SK-N-SH treated with all-trans-retinoic acid at 6 μM for 48 hours (cell line): ENCODE results near the gene CACNA1C.

ENCODE experiments used
- ATAC-seq: fragments of 200-7000 bp; cut with Tn5 transposase; 3 replicates; pipeline ENCODE4 v1.9.1; 2020; ENCODE audit warnings: mild to moderate bottlenecking, moderate library complexity
- ARNTL ChIP-seq: fragments of 450-650 bp; formaldehyde crosslinking; IDR thresholded peaks from 2 replicates; pipeline ENCODE4 v1.5.0; 2020; ENCODE audit warnings: low read depth, mild to moderate bottlenecking, moderate library complexity, borderline replicate concordance
- BACH2 ChIP-seq: fragments of 250-450 bp; sonication (Bioruptor Pico); IDR thresholded peaks from 2 replicates; pipeline ENCODE4 v1.9.0; 2021; ENCODE audit warnings: mild to moderate bottlenecking, borderline replicate concordance
- CREB5 ChIP-seq: fragments of 250-450 bp; sonication (Bioruptor Pico); IDR thresholded peaks from 2 replicates; pipeline ENCODE4 v1.5.1; 2020; ENCODE audit warnings: low read depth, mild to moderate bottlenecking, moderate library complexity
- CSDC2 ChIP-seq: fragments of 250-450 bp; sonication (Bioruptor Pico); IDR thresholded peaks from 2 replicates; pipeline ENCODE4 v1.5.0; 2020; ENCODE audit warnings: mild to moderate bottlenecking, moderate library complexity
- CSRNP3 ChIP-seq: fragments of 250-450 bp; sonication (Bioruptor Pico); IDR thresholded peaks from 2 replicates; pipeline ENCODE4 v1.5.1; 2021; ENCODE audit warnings: mild to moderate bottlenecking, moderate library complexity
- GLIS3 ChIP-seq: fragments of 250-450 bp; sonication (Bioruptor Pico); IDR thresholded peaks from 2 replicates; pipeline ENCODE4 v1.5.0; 2020; ENCODE audit warnings: mild to moderate bottlenecking, moderate library complexity
- ISL1 ChIP-seq: fragments of 250-450 bp; sonication (Bioruptor Pico); IDR thresholded peaks from 2 replicates; pipeline ENCODE4 v2.1.2; 2022; ENCODE audit warnings: mild to moderate bottlenecking, moderate library complexity
- OSR1 ChIP-seq: fragments of 250-450 bp; sonication (Bioruptor Pico); IDR thresholded peaks from 2 replicates; pipeline ENCODE4 v1.8.0; 2022; ENCODE audit warnings: moderate library complexity, mild to moderate bottlenecking, inconsistent platforms
- PATZ1 ChIP-seq: fragments of 250-450 bp; sonication (Bioruptor Pico); IDR thresholded peaks from 2 replicates; pipeline ENCODE4 v1.8.0; 2020; ENCODE audit warnings: mild to moderate bottlenecking, moderate library complexity, borderline replicate concordance
- POU6F1 ChIP-seq: fragments of 250-450 bp; sonication (Bioruptor Pico); IDR thresholded peaks from 2 replicates; pipeline ENCODE4 v1.8.0; 2021; ENCODE audit warnings: low read depth, mild to moderate bottlenecking, moderate library complexity, borderline replicate concordance
- PPARA ChIP-seq: fragments of 250-450 bp; sonication (Bioruptor Pico); IDR thresholded peaks from 2 replicates; pipeline ENCODE4 v1.5.0; 2020; ENCODE audit warnings: mild to moderate bottlenecking, borderline replicate concordance
- RARB ChIP-seq: fragments of 250-450 bp; sonication (Bioruptor Pico); IDR thresholded peaks from 2 replicates; pipeline ENCODE4 v1.8.0; 2021; ENCODE audit warnings: mild to moderate bottlenecking, moderate library complexity
- SNAI2 ChIP-seq: fragments of 250-450 bp; sonication (Bioruptor Pico); IDR thresholded peaks from 2 replicates; pipeline ENCODE4 v1.5.0; 2020; ENCODE audit warnings: mild to moderate bottlenecking, moderate library complexity
- TCF4 ChIP-seq: fragments of 250-450 bp; sonication (Bioruptor Pico); IDR thresholded peaks from 2 replicates; pipeline ENCODE4 v1.8.0; 2021; ENCODE audit warnings: mild to moderate bottlenecking, moderate library complexity, borderline replicate concordance
- TOX ChIP-seq: fragments of 250-450 bp; sonication (Bioruptor Pico); IDR thresholded peaks from 2 replicates; pipeline ENCODE4 v1.8.0; 2021; ENCODE audit warnings: mild to moderate bottlenecking, moderate library complexity, borderline replicate concordance
- TSHZ2 ChIP-seq: fragments of 250-450 bp; sonication (Bioruptor Pico); IDR thresholded peaks from 2 replicates; pipeline ENCODE4 v1.5.0; 2020; ENCODE audit warnings: mild to moderate bottlenecking, moderate library complexity
- ZFP3 ChIP-seq: fragments of 250-450 bp; sonication (Bioruptor Pico); IDR thresholded peaks from 2 replicates; pipeline ENCODE4 v1.5.0; 2020; ENCODE audit warnings: mild to moderate bottlenecking, moderate library complexity
- ZFP30 ChIP-seq: fragments of 450-650 bp; formaldehyde crosslinking; IDR thresholded peaks from 2 replicates; pipeline ENCODE4 v1.5.0; 2022; ENCODE audit warnings: mild to moderate bottlenecking, moderate library complexity
- ZNF565 ChIP-seq: fragments of 450-650 bp; formaldehyde crosslinking; conservative IDR thresholded peaks from 2 replicates; pipeline ENCODE4 v1.5.0; 2020; ENCODE audit warnings: low read depth, mild to moderate bottlenecking, moderate library complexity
- ZNF70 ChIP-seq: fragments of 450-650 bp; formaldehyde crosslinking; IDR thresholded peaks from 2 replicates; pipeline ENCODE4 v1.5.0; 2020; ENCODE audit warnings: mild to moderate bottlenecking, moderate library complexity
- ZNF8 ChIP-seq: fragments of 450-650 bp; formaldehyde crosslinking; IDR thresholded peaks from 2 replicates; pipeline ENCODE4 v1.5.0; 2020; ENCODE audit warnings: mild to moderate bottlenecking, moderate library complexity

Gene CACNA1C

GRCh38 chr12:2374092-2374906 is 321.5 kb downstream of the CACNA1C start:
- TF ChIP-seq ZFP30 (CRISPR knock-in tag) (no peak), PATZ1 (CRISPR knock-in tag) (no peak)
- ATAC-seq: no peak

- ATAC-seq: no peak
- TF ChIP-seq ZNF70 (CRISPR knock-in tag) (no peak), CSRNP3 (CRISPR knock-in tag) (no peak), ZNF8 (CRISPR knock-in tag) (no peak), CREB5 (CRISPR knock-in tag) (no peak), TSHZ2 (CRISPR knock-in tag) (no peak), ISL1 (CRISPR knock-in tag) (no peak), ARNTL (CRISPR knock-in tag) (no peak), BACH2 (CRISPR knock-in tag) (no peak), ZNF565 (CRISPR knock-in tag) (no peak), ZFP30 (CRISPR knock-in tag) (no peak), OSR1 (CRISPR knock-in tag) (no peak), PATZ1 (CRISPR knock-in tag) (no peak), SNAI2 (CRISPR knock-in tag) (no peak), PPARA (CRISPR knock-in tag) (no peak)
These were observed 323.1 kb downstream of the CACNA1C start for GRCh38 chr12:2375871-2376270.

GRCh38 chr12:2376908-2377657 is 324.3 kb downstream of the CACNA1C start:
- TF ChIP-seq GLIS3 (CRISPR knock-in tag) (no peak), POU6F1 (CRISPR knock-in tag) (no peak), ZFP30 (CRISPR knock-in tag) (no peak), RARB (CRISPR knock-in tag) (no peak), ZNF70 (CRISPR knock-in tag) (no peak), CSDC2 (CRISPR knock-in tag) (no peak), ISL1 (CRISPR knock-in tag) (no peak), CREB5 (CRISPR knock-in tag) (no peak), PPARA (CRISPR knock-in tag) (no peak), ZNF565 (CRISPR knock-in tag) (no peak), TOX (CRISPR knock-in tag) (no peak), ZFP3 (CRISPR knock-in tag) (no peak), TCF4 (CRISPR knock-in tag) (no peak), ARNTL (CRISPR knock-in tag) (no peak), ZNF8 (CRISPR knock-in tag) (no peak)
- no peak for ATAC-seq
